ENCODE measurements around the gene ELMO3. TPM values are rescaled to one million over a fixed set of nuclear protein-coding genes. Genes with fewer than 3 reads are reported as not detected.

ELMO3 gene
- total and polyA plus RNA-seq, 7 donors, result 0.26 to 0.82 (median 0.53) TPM

GRCh38 chr16:67248401-67249177, 49.7 kb downstream of the ELMO3 start, which contains the start of gene SLC9A5:
TSS of gene SLC9A5 (plus strand) at chr16:67248979. CDS start at chr16:67249015, 36 bp downstream.
- peak; percentile 49 to 79 for DNase-seq
- Histone ChIP-seq H3K4me1 (peaks cover 27% of the 10 kb centered on the region), H3K27ac (peak within 1 kb of the TSS; percentile 99), H3K36me3 (ENCODE audit: insufficient read depth in 1 of 2, low read depth in 1 of 2) (no peaks in the 10 kb centered on the region), H3K9me3 (no peaks in the 10 kb centered on the region), H3K4me3 (peak within 1 kb of the TSS; percentile 94), H3K27me3 (ENCODE audit: insufficient read depth in 3 of 3, low read length in 2 of 3) (no peaks in the 10 kb centered on the region)
- peak; percentile 29 for TF ChIP-seq CTCF (IDR thresholded peaks at IDR 0.05)
- no peak for ATAC-seq
- intact Hi-C loops (cut with DNase I), result no loop called here
- 1% methylated on average over 47 to 75 of the region's 75 CpGs for WGBS, 3 donors

GRCh38 chr16:67249178-67250044, 50.5 kb downstream of the ELMO3 start:
- whole genome bisulfite sequencing, 3 donors, result 23 to 35% (median 26%) methylated on average over 18 to 22 of the region's 22 CpGs
- H3K27ac ChIP-seq, result peak overlapping the region; percentile 99
- intact Hi-C loops (cut with DNase I), result loop anchor here in 1 of 2 donors (10.0 kb wide), 1 partner anchor 165 kb away; the partner anchor contains the start of gene ZDHHC1
- no peaks in the 10 kb centered on the region for H3K27me3 ChIP-seq (ENCODE audit: insufficient read depth in 3 of 3, low read length in 2 of 3)
- no peak for ATAC-seq
- no peaks in the 10 kb centered on the region for H3K9me3 ChIP-seq
- H3K4me1 ChIP-seq, result peaks cover 20% of the 10 kb centered on the region
- H3K36me3 ChIP-seq (ENCODE audit: insufficient read depth in 1 of 2, low read depth in 1 of 2), result no peaks in the 10 kb centered on the region
- peak overlapping the region; percentile 94 for H3K4me3 ChIP-seq
- peak; percentile 4 to 63 for DNase-seq
- no peak for TF ChIP-seq CTCF (IDR thresholded peaks at IDR 0.05)

GRCh38 chr16:67250045-67250327, 51.1 kb downstream of the ELMO3 start:
- Histone ChIP-seq H3K27me3 (ENCODE audit: insufficient read depth in 3 of 3, low read length in 2 of 3) (no peaks in the 10 kb centered on the region), H3K36me3 (ENCODE audit: insufficient read depth in 1 of 2, low read depth in 1 of 2) (peaks cover 0 to under 1% of the 10 kb centered on the region in 2 donors), H3K4me3 (no peak overlapping the region), H3K9me3 (no peaks in the 10 kb centered on the region), H3K4me1 (peaks cover 14% of the 10 kb centered on the region), H3K27ac (no peak overlapping the region)
- DNase-seq, result peak; percentile 5 to 12
- no peak for TF ChIP-seq CTCF (IDR thresholded peaks at IDR 0.05)
- 58 to 70% (median 59%) methylated on average over 4 of the region's 4 CpGs for WGBS, 3 donors
- no peak for ATAC-seq
- intact Hi-C loops (cut with DNase I), result loop anchor here in 1 of 2 donors (10.0 kb wide), 1 partner anchor 165 kb away; the partner anchor contains the start of gene ZDHHC1

DNA sequence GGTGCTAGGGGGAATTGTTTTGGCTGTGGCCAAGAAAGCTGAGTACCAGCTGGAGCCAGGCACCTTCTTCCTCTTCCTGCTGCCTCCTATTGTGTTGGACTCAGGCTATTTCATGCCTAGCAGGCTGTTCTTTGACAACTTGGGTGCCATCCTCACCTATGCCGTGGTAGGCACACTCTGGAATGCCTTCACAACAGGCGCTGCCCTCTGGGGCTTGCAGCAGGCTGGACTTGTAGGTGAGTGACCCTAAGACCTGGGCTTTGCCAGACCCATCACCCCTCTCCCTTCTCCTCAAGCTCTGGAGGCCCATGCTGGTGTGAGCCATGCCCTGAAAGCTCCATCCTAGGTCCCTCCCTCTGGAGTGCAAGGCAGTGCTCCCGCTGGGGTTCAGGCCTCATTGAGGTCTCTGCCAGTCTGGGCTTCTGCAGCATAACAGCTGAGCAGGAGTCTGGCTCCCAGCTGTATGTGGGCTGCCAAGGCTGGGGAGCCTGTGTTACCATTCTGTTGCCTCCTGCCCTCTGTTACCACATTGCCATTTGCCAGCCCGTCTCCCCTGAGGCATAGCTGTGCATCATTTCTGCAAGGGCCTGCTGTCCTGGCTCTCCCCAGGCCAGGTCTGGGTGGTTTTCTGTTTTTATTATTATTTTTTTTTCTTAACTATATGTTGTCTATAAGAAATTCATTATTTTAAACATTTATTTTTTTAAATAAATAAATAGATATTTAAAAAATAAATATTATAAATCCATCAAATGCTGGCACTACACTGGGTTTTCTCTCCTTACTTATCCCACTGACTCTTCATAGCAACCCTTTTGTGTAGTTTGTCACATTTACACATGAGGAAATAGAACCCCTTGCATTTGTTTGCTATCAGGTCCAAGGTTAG, 53.9 kb downstream of the ELMO3 start:
- Histone ChIP-seq H3K4me1 (peaks cover 6% of the 10 kb centered on the region), H3K36me3 (ENCODE audit: insufficient read depth in 1 of 2, low read depth in 1 of 2) (peaks cover 0 to 6% of the 10 kb centered on the region in 2 donors), H3K9me3 (no peaks in the 10 kb centered on the region), H3K4me3 (no peak overlapping the region), H3K27ac (no peak overlapping the region), H3K27me3 (ENCODE audit: insufficient read depth in 3 of 3, low read length in 2 of 3) (no peaks in the 10 kb centered on the region)
- ATAC-seq (peak; percentile 14 to 50 (median 23)), DNase-seq (peak; percentile 30 to 56)
- 43 to 66% (median 50%) methylated on average over 3 to 4 of the region's 4 CpGs for WGBS, 3 donors
- intact Hi-C loops (cut with DNase I), result loop anchor here in 1 of 2 donors (10.0 kb wide), 1 partner anchor 162 kb away; the partner anchor contains the start of gene ZDHHC1
- no peak for TF ChIP-seq CTCF (IDR thresholded peaks at IDR 0.05)
